Prostate gland (tissue), 2 donors: Measurements from ENCODE around the gene MYO1H. TPM values are rescaled to one million over a fixed set of nuclear protein-coding genes. Genes with fewer than 3 reads are reported as not detected.
A peak's percentile ranks its signal among the peaks of the same experiment; 100 is the strongest.

Source experiments
- DNase-seq: peaks from one replicate; pipeline ENCODE4 v3.0.0-alpha.2; 2019; ENCODE audit warnings: low spot score
- H3K27ac ChIP-seq, 2 donors: fragments of 200-600 bp; sonication (generic); 2 replicates each; pipeline ENCODE4 v1.5.1; 2017 to 2019
- H3K27me3 ChIP-seq: fragments of 200-600 bp; sonication (generic); replicated peaks from 2 replicates; pipeline ENCODE4 v1.5.1; 2019; ENCODE audit not compliant: insufficient read depth
- H3K36me3 ChIP-seq, 2 donors: fragments of 200-600 bp; sonication (generic); 1 replicate in 1 of 2; 2 replicates in 1 of 2; pipeline versions ENCODE4 v1.5.1 to v1.8.1; 2017 to 2019
- H3K4me1 ChIP-seq: fragments of 200-600 bp; sonication (generic); replicated peaks from 2 replicates; pipeline ENCODE4 v1.5.1; 2019
- H3K4me3 ChIP-seq, 2 donors: fragments of 200-600 bp; sonication (generic); 2 replicates each; pipeline ENCODE4 v1.5.1; 2017 to 2019
- H3K9me3 ChIP-seq: fragments of 200-600 bp; sonication (generic); 2 replicates; pipeline ENCODE4 v1.5.1; 2017
- POLR2A ChIP-seq: fragments of 450-650 bp; IDR thresholded peaks from one replicate; pipeline ENCODE4 v1.6.1; 2016; ENCODE audit warnings: antibody characterized with exemption, mild to moderate bottlenecking
- POLR2AphosphoS5 ChIP-seq: sonication (generic); formaldehyde crosslinking; IDR thresholded peaks from one replicate; pipeline ENCODE4 v1.6.1; 2017; ENCODE audit warnings: antibody characterized with exemption
- whole genome bisulfite sequencing: methylation state at CpG from one replicate; pipeline ENCODE4 v1.1.5; 2018; 5-methylcytosine and 5-hydroxymethylcytosine counted together
- intact Hi-C: fragments of 100-400 bp; cut with DNase I; formaldehyde crosslinking; loops from one replicate; pipeline ENCODE4 v1.14.2; 2022
- total RNA-seq, 2 donors: library from RNA; depleted of rRNA; stranded (reverse); fragments of >200 nt; gene quantifications; one replicate each; pipeline ENCODE4 v1.1.0, GENCODE V29; 2016
- TF ChIP-seq, protein P1 (sequence below), 4 experiments: fragments of 200-600 bp in 2 of 4; fragments of 450-650 bp in 2 of 4; sonication (generic) in 2 of 4; IDR thresholded peaks; 1 replicate in 3 of 4; 2 replicates in 1 of 4; pipeline ENCODE4 v1.5.1; 2016 to 2019; ENCODE audit warnings: antibody characterized with exemption in 4 of 4, mild to moderate bottlenecking in 2 of 4, moderate library complexity in 2 of 4

MYO1H gene
- total RNA-seq, 2 donors from 2014 or later = 1.2 TPM; not detected in 1

DNA sequence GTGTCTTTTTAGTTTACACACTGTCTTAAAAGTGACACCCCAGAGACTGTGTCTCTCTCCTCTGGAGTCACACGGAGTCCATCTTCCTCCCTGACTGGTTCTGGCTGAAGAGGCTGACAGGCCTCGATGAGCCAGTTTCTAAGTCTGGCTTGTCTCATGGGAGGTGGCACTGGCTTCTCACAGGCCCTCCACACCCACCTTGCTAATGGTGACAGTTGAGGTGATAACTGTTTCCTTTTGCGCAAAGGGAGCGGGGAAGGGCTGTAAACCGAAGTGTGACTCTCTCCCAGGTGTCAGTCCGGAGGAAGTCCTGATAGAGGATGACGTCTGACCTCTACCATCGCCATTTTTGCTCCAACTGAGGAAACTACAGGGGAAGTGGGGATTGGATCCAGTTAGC, 99.2 kb downstream of the MYO1H start:
- Histone ChIP-seq H3K27ac (peak overlapping the region in 1 of 2 donors; percentile 80), H3K27me3 (no peaks in the 10 kb centered on the region), H3K4me3 (no peak overlapping the region), H3K36me3 (no peaks in the 10 kb centered on the region), H3K4me1 (peaks cover 17% of the 10 kb centered on the region), H3K9me3 (no peaks in the 10 kb centered on the region)
- intact Hi-C loops = no loop called here
- 80% methylated on average over 8 of the region's 8 CpGs for WGBS
- TF ChIP-seq, protein P1, sequence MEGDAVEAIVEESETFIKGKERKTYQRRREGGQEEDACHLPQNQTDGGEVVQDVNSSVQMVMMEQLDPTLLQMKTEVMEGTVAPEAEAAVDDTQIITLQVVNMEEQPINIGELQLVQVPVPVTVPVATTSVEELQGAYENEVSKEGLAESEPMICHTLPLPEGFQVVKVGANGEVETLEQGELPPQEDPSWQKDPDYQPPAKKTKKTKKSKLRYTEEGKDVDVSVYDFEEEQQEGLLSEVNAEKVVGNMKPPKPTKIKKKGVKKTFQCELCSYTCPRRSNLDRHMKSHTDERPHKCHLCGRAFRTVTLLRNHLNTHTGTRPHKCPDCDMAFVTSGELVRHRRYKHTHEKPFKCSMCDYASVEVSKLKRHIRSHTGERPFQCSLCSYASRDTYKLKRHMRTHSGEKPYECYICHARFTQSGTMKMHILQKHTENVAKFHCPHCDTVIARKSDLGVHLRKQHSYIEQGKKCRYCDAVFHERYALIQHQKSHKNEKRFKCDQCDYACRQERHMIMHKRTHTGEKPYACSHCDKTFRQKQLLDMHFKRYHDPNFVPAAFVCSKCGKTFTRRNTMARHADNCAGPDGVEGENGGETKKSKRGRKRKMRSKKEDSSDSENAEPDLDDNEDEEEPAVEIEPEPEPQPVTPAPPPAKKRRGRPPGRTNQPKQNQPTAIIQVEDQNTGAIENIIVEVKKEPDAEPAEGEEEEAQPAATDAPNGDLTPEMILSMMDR (IDR thresholded peaks at IDR 0.05) = no peak
- TF ChIP-seq POLR2AphosphoS5 (no peak), POLR2A (no peak)
- no peak for DNase-seq

DNA sequence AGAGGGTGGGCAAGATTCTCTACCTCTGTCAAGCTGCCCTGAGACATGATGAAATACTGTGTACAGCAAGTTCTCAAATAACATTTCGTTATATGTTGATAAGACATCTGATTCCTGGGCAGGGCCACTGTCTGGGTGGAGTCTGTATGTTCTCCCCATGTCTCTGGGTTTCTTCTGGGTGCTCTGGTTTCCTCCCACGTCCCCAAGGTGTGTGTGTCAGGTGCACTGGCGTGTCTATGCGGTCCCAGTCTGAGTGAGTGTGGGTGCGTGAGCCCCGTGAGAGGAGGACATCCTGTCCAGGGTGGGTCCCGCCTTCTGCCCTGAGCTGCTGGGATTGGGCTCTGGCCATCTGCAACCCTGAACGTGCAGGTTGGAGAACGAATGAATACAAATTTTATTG, 99.8 kb downstream of the MYO1H start:
- H3K27me3 ChIP-seq = no peaks in the 10 kb centered on the region
- H3K9me3 ChIP-seq = no peaks in the 10 kb centered on the region
- peak; percentile 52 for DNase-seq
- TF ChIP-seq POLR2A (no peak), POLR2AphosphoS5 (peak; percentile 59)
- intact Hi-C loops = no loop called here
- H3K4me3 ChIP-seq = no peak overlapping the region
- peaks cover 17% of the 10 kb centered on the region for H3K4me1 ChIP-seq
- 56% methylated on average over 9 of the region's 9 CpGs for WGBS
- no peaks in the 10 kb centered on the region for H3K36me3 ChIP-seq
- H3K27ac ChIP-seq = peak overlapping the region in 1 of 2 donors; percentile 80

DNA sequence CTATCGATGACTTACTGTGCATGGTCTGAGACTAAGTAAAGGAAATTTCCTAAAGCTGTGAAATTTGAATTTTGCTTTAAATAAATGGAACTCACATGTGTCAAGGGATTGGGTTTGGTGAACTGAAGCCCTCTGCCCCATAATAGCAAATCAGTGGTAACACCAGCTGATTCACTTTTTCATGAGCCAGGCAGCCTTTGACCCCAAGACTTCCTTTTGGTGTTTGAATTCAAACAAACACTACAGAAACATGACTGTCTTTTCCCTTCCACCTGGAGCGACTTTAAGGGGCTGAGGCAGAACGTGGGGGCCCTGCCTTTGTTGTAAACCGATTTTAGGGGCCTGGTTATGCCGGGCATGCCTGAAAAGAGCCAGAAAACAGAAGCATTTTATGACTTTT, 100.6 kb downstream of the MYO1H start:
- TF ChIP-seq POLR2AphosphoS5 (no peak), POLR2A (no peak)
- TF ChIP-seq, protein P1 (IDR thresholded peaks at IDR 0.05) = no peak
- intact Hi-C loops = no loop called here
- peak overlapping the region in 1 of 2 donors; percentile 80 for H3K27ac ChIP-seq
- peaks cover 17% of the 10 kb centered on the region for H3K4me1 ChIP-seq
- H3K36me3 ChIP-seq = peaks cover 0 to under 1% of the 10 kb centered on the region in 2 donors
- H3K4me3 ChIP-seq = no peak overlapping the region
- no peaks in the 10 kb centered on the region for H3K27me3 ChIP-seq
- 58% methylated on average over 5 of the region's 5 CpGs for WGBS
- H3K9me3 ChIP-seq = no peaks in the 10 kb centered on the region
- no peak for DNase-seq

DNA sequence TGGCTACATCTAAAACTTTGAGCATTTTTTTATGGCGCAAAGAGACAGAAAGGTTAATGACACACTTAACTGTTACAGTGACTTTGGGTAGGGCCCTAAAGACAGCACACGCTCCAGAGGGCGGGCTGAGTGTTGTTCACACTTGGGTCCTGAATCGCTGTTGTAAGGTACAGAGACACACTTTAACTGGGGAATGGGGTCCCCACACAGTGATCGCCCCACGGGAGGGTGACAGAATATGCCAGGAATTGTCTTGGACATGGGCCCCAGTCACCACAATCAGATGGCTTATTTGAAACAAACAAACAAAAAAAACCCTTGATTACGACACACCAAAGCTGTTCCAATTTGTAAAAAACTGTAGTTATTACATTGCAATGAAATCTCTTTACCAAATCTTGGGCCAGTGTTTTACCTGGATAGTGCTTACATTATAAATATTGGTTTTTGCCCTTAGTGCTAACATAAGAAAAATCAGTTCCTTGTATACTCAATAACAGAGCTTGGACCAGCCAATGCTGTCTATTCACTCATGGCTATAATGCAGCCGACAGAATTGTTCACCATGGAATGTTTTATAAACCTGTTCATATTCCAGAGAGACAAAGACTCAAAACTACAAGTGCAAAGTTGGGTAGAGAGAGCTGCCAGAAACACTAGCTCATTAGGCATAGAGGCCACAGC, 101.1 kb downstream of the MYO1H start:
- H3K27me3 ChIP-seq = no peaks in the 10 kb centered on the region
- no peak for DNase-seq
- intact Hi-C loops = no loop called here
- WGBS = 75% methylated on average over 8 of the region's 8 CpGs
- no peak overlapping the region for H3K4me3 ChIP-seq
- H3K36me3 ChIP-seq = peaks cover 0 to 5% of the 10 kb centered on the region in 2 donors
- H3K9me3 ChIP-seq = no peaks in the 10 kb centered on the region
- peak overlapping the region in 1 of 2 donors; percentile 80 for H3K27ac ChIP-seq
- TF ChIP-seq POLR2A (no peak), POLR2AphosphoS5 (no peak)
- TF ChIP-seq, protein P1 (IDR thresholded peaks at IDR 0.05) = no peak
- peaks cover 17% of the 10 kb centered on the region for H3K4me1 ChIP-seq

DNA sequence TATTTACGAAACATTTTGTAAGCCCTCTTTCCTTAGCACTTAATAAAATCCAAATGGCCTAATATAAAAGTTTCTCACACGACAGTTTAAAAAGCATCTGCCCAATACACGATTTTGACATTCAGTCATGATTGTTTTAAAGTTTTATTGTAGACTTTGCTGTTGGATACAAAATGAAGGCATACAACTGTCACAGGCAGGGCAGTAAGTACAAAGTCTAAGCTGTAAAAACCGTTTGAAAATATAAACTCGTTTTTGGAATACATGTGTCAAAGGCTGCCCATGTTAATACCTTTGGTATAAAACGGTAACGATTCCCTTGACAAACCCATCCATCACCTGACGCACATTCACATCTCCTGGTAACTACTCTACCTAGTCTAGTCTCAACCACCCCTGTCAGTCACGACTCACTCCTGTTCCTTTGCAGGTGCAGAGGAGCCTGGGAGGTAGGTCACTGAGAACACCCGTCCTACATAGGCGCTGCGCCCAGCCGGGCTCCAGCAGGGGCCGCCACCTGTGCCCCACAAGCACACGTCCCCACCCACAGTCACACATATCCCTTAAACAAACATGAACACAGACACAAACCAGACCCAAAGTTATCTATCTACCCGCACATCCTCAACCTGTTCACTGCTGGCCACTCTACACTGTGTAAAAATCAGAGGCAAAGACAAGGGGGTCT, 102.3 kb downstream of the MYO1H start:
- TF ChIP-seq, protein P1 (IDR thresholded peaks at IDR 0.05) = no peak
- TF ChIP-seq POLR2AphosphoS5 (no peak), POLR2A (no peak)
- no peaks in the 10 kb centered on the region for H3K9me3 ChIP-seq
- H3K4me3 ChIP-seq = no peak overlapping the region
- intact Hi-C loops = no loop called here
- H3K27me3 ChIP-seq = no peaks in the 10 kb centered on the region
- H3K36me3 ChIP-seq = peaks cover 0 to 8% of the 10 kb centered on the region in 2 donors
- H3K27ac ChIP-seq = peak overlapping the region in 1 of 2 donors; percentile 80
- WGBS = 76% methylated on average over 16 of the region's 16 CpGs
- DNase-seq = no peak
- H3K4me1 ChIP-seq = peaks cover 7% of the 10 kb centered on the region
